ENCODE data around the gene CIITA.
A peak's percentile ranks its signal among the peaks of the same experiment; 100 is the strongest.

CIITA gene

GRCh38 chr16:10907757-10908045, 30.7 kb downstream of the CIITA start:
- no peak for TF ChIP-seq CTCF (IDR thresholded peaks at IDR 0.05; ENCODE audit: low read depth, low read length, poor library complexity, severe bottlenecking)
- no peak for TF ChIP-seq EZH2phosphoT487 (IDR thresholded peaks at IDR 0.05; ENCODE audit: borderline replicate concordance, low read length)
- Histone ChIP-seq H3K79me2 (ENCODE audit: control insufficient read depth, low read length) (no peaks in the 10 kb centered on the region), H3K9me3 (ENCODE audit: control insufficient read depth, insufficient read depth, low read length) (no peaks in the 10 kb centered on the region), H3K4me3 (ENCODE audit: low read length) (no peak overlapping the region), H3K27me3 (ENCODE audit: control insufficient read depth, low read length) (no peaks in the 10 kb centered on the region), H3K4me1 (ENCODE audit: control insufficient read depth, low read length) (peaks cover 20% of the 10 kb centered on the region), H3K27ac (ENCODE audit: low read depth, low read length) (no peak overlapping the region), H3F3A (ENCODE audit: control insufficient read depth, insufficient read depth) (peaks cover 10% of the 10 kb centered on the region), H3K4me2 (ENCODE audit: low read length) (no peak overlapping the region), H3K36me3 (ENCODE audit: control insufficient read depth, low read length) (peaks cover 76% of the 10 kb centered on the region), H3K9me2 (replicated peaks; ENCODE audit: control insufficient read depth, low read length) (no peaks in the 10 kb centered on the region), H4K20me1 (ENCODE audit: control insufficient read depth, insufficient read depth, low read depth, low read length) (no peaks in the 10 kb centered on the region)

GRCh38 chr16:10911267-10911666, 34.3 kb downstream of the CIITA start:
- H3K4me3 ChIP-seq (ENCODE audit: low read length): no peak overlapping the region
- no peaks in the 10 kb centered on the region for H3K79me2 ChIP-seq (ENCODE audit: control insufficient read depth, low read length)
- no peak overlapping the region for H3K27ac ChIP-seq (ENCODE audit: low read depth, low read length)
- peaks cover 67% of the 10 kb centered on the region for H3K36me3 ChIP-seq (ENCODE audit: control insufficient read depth, low read length)
- no peaks in the 10 kb centered on the region; the same call in 1 of the 2 replicates for H4K20me1 ChIP-seq (ENCODE audit: control insufficient read depth, insufficient read depth, low read depth, low read length)
- H3F3A ChIP-seq (ENCODE audit: control insufficient read depth, insufficient read depth): peaks cover 17% of the 10 kb centered on the region
- H3K9me3 ChIP-seq (ENCODE audit: control insufficient read depth, insufficient read depth, low read length): no peaks in the 10 kb centered on the region
- peak overlapping the region; percentile 56; the same call in 1 of the 2 replicates for H3K4me2 ChIP-seq (ENCODE audit: low read length)
- no peak for TF ChIP-seq EZH2phosphoT487 (IDR thresholded peaks at IDR 0.05; ENCODE audit: borderline replicate concordance, low read length)
- TF ChIP-seq CTCF (IDR thresholded peaks at IDR 0.05; ENCODE audit: low read depth, low read length, poor library complexity, severe bottlenecking): no peak
- H3K4me1 ChIP-seq (ENCODE audit: control insufficient read depth, low read length): peaks cover 49% of the 10 kb centered on the region
- no peaks in the 10 kb centered on the region for H3K27me3 ChIP-seq (ENCODE audit: control insufficient read depth, low read length)
- H3K9me2 ChIP-seq (replicated peaks; ENCODE audit: control insufficient read depth, low read length): no peaks in the 10 kb centered on the region

- Histone ChIP-seq H3K27me3 (ENCODE audit: control insufficient read depth, low read length) (no peaks in the 10 kb centered on the region), H3K79me2 (ENCODE audit: control insufficient read depth, low read length) (no peaks in the 10 kb centered on the region), H3K4me3 (ENCODE audit: low read length) (no peak overlapping the region), H3F3A (ENCODE audit: control insufficient read depth, insufficient read depth) (peaks cover 19% of the 10 kb centered on the region), H4K20me1 (ENCODE audit: control insufficient read depth, insufficient read depth, low read depth, low read length) (no peaks in the 10 kb centered on the region; the same call in 1 of the 2 replicates), H3K9me3 (ENCODE audit: control insufficient read depth, insufficient read depth, low read length) (no peaks in the 10 kb centered on the region), H3K9me2 (replicated peaks; ENCODE audit: control insufficient read depth, low read length) (no peaks in the 10 kb centered on the region), H3K36me3 (ENCODE audit: control insufficient read depth, low read length) (peaks cover 59% of the 10 kb centered on the region), H3K4me1 (ENCODE audit: control insufficient read depth, low read length) (peaks cover 49% of the 10 kb centered on the region), H3K4me2 (ENCODE audit: low read length) (no peak overlapping the region), H3K27ac (ENCODE audit: low read depth, low read length) (no peak overlapping the region)
- TF ChIP-seq CTCF (IDR thresholded peaks at IDR 0.05; ENCODE audit: low read depth, low read length, poor library complexity, severe bottlenecking) (no peak), EZH2phosphoT487 (IDR thresholded peaks at IDR 0.05; ENCODE audit: borderline replicate concordance, low read length) (no peak)
Observed at GRCh38 chr16:10916534-10916933, 39.5 kb downstream of the CIITA start.

Measured in DOHH2 (cell line).